KBM-7 (cell line): Measurements from ENCODE around the gene CNDP2.
A peak's percentile ranks its signal among the peaks of the same experiment; 100 is the strongest.

ENCODE experiments used
- DNase-seq: peaks from one replicate; pipeline ENCODE4 v3.0.0-alpha.2; 2015
- in situ Hi-C: fragments of 300-500 bp; cut with MboI; formaldehyde crosslinking; loops from 2 replicates; pipeline ENCODE4 v1.14.3; 2020; ENCODE audit warnings: low sequenced_read_pairs, low pct_unique_long_range_greater_than_20kb, mixed read lengths

Gene CNDP2

DNA sequence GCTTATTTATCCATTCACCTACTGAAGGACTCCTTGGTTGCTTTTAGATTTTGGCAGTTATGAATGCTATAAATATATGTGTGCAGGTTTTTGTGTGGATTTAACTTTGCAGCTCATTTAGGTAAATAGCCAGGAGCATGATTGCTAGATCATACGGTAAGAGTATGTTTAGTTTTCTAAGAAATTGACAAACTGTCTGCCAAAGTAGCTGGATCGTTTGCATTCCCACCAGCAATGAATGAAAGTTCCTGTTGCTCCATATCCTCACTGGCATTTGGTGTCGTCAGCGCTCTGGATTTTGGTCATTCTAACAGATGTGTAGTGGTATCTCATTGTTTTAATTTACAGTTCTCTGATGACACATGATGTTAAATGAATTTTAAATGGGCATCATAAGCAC is 30.4 kb upstream of the CNDP2 start:
- DNase-seq: no peak
- in situ Hi-C loops: no loop called here

DNA sequence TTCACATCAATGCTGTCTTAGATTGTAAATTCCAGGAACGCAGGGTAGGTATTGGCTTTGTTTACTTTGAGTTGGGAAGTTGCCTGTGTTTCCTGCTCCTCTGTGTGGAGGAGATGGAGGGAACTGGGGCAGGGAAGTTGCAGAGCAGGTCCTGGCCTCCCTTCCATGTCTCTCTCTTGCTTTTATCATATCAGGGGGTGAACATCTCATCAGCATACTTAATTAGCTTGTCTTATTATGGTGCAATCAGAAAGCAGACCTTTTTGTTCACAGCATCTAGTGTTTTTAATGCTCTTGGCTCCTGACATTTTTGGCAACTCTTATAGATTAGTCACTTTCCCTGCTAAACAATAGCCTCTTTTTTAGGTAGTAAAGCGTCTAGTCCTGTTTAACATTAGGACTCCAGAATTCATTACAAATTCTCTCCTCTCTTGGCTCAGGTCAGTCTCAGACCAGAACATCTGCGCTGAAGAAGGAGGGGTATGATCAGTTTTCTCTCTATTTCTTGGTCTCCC is 27.6 kb upstream of the CNDP2 start:
- in situ Hi-C loops: no loop called here
- DNase-seq: no peak

DNA sequence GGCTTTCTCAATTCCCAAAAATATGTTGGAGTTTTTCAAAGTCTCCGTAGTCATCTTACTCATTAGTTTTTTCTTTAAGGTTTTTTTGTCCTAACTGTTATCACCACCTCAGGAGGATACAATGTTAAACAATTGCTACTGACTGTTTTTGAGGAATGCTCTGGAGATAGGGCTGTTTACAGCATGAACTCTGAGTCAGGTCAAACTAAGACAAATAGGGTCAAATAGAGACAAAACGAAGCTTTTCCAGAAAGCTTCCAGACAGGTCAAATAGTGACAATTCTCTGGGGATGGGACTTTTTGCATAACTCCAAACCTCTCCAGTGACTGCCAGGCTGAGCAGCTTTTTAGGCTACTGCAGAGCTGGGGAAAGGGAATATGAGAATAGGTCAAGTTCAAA is 23.9 kb upstream of the CNDP2 start:
- in situ Hi-C loops: no loop called here
- DNase-seq: no peak

DNA sequence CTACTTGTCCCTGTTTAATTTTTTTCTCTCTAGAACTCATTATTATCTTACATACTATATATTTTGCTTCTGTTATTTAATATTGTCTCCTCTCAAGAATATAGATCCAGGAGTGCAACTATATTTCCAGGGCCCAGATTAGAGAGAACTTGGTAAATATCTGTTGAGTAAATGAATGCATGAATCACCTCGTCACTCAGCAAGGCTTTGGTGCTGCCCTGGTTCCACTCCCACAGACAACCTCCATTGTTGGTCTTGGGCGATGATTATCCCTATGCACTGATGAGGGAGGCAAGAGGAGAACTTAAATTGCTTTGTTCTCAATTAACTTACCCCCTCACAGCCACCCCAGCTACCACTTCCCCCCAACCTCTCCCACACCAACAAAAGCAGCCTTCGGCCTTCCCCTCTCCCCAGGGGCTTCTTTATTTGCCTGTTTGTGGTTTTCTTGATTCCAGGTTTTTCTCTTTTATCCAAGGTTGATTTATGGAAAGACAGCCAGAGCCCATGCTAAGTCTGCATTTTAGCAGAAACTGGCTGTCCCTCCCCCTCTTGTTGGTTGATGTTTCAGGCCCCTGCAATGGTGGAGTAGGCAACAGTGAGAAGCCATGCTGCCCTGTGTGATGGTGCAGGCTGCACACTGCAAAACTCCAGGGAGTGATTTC is 22.1 kb upstream of the CNDP2 start:
- no peak for DNase-seq
- in situ Hi-C loops: no loop called here

DNA sequence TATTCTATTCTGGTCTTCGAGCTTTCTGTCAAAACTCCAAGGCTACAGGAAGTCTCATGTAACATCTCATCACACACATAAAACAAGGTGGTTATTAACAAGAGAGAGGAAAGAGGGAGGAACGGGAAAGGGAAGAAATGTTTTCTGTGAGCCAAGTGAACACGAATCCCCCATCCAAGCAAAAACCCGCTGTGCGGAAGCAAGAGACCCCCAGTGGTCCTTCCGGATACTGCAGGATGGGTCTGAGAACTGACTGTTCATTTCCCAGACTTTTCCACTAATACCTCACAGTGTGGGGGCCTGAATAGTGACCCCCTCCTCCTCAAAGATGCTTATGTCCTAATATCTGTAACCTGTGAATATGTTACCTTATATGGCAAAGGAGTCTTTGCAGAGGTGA is 20.0 kb upstream of the CNDP2 start:
- in situ Hi-C loops: no loop called here
- DNase-seq: peak; percentile 23

DNA sequence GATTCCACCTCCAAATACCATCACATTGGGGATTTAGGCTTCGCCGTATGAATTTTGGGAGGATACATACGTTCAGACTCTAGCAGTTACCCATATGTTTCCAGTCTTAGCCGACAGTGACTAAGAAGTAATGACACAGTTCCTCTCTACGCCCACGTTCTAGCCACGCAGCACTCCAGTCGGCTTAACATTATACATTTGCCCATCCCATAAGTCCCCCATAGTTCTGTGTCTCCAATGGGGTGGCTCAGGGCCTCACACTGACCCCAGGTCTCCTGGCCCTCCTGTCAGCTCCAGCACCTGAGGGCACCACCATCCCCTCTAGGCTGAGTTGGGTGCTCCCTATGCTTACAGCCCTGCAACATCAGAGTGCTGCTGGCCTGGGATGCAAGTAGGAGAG is 18.4 kb upstream of the CNDP2 start:
- in situ Hi-C loops: no loop called here
- DNase-seq: no peak

DNA sequence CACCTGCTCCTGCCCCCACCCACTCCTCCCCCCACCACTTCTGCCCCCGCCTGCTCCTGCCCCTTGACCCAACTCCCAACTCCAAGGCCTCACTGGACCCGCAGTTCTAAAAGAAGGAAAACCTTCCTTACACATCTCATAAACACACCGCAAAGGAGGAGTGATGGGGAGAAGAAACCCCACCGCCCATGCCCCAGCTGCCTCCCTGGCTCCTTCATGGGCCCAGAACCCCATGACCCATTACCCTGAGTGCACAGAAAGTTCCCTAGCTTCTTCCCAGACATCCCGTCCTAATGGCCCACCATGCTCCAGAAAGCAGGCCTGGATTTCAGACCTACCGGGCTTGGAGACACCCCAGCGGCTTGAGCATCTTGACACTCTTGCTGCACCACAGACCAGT is 17.8 kb upstream of the CNDP2 start:
- in situ Hi-C loops: no loop called here
- DNase-seq: no peak

DNA sequence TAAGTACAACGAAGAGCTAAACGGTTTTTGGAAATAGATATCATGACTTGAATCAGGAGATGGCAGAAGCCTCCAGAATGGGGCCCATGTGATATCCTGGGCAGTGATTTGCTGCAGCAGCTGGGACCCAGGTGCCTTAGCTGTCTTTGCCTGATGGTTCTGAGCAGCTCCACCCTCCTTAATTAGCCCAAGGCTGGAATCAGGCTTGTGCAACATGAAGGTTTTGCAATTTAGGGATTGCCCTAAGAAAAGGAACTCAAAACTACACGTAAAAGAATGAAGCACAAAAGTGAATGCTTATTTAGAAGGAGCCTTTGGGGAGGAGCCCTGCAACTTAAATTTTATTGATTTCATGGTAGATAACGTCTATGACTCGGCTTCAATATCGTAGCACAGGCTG is 17.3 kb upstream of the CNDP2 start:
- DNase-seq: no peak
- in situ Hi-C loops: no loop called here

DNA sequence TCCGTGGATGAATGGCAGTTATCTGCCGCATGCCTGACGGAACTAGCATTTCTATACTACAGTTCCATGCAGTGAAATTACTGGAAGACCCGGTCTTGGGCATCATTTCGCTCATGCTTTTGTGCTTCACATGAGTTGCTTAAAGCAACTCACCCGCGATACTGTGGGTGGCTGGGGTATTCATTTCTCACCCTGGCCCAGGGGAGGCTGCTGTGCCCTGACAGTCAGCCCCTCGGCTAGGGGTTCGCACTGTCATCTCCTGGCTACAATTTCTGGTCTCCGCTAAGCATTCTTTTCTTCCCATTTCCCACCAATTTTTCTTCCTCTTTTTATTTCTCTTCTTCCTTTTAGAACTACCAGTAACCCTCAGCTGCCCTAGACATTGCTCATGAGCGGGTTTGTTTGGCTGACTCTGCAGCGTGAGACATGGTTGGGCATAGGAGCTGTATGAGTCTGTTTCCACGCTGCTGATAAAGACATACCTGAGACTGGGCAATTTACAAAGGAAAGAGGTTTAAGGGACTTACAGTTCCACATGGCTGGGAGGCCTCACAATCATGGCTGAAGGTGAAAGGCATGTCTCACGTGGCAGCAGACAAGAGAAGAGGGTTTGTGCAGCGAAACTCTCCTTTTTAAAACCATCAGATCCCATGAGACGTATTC is 16.5 kb upstream of the CNDP2 start:
- in situ Hi-C loops: no loop called here
- DNase-seq: no peak

DNA sequence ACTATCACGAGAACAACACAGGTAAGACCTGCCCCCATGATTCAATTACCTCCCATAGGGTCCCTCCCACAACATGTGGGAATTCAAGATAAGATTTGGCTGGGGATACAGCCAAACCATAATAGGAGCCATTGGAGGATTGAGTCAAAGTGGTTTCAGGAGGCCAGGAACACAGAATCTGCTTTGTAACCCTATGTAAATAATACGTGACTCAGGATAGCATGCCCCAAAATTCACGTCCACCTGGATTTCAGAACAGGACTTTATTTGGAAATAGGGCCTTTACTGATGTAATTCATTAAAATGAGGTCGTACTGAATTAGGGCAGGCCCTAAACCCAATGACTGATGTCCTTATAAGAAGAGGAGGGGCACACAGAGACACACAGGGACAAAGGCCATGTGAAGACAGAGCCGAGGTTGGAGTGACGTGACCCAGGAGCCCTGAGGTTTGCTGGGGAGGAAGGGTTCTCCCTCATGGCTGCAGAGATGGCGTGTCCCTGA is 16.0 kb upstream of the CNDP2 start:
- in situ Hi-C loops: no loop called here
- no peak for DNase-seq

DNA sequence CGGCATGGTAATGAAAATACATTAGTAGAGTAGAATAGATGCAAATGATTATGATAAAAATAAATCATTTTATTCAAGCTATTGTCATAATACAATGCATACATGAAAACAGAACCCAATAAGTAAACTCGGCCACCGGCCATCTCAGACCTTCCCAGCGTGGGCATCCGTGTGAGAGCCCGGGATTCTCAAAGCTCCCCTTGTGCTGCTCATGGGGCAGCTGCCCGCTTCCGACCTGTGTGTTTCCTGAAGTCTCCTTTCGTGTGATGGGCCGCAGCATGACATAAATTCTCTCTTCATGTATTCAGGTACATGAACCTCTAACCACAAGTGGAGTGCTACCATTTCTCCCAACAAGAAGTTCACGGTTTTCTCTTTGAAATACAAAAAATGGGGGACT is 13.5 kb upstream of the CNDP2 start:
- no peak for DNase-seq
- in situ Hi-C loops: no loop called here

DNA sequence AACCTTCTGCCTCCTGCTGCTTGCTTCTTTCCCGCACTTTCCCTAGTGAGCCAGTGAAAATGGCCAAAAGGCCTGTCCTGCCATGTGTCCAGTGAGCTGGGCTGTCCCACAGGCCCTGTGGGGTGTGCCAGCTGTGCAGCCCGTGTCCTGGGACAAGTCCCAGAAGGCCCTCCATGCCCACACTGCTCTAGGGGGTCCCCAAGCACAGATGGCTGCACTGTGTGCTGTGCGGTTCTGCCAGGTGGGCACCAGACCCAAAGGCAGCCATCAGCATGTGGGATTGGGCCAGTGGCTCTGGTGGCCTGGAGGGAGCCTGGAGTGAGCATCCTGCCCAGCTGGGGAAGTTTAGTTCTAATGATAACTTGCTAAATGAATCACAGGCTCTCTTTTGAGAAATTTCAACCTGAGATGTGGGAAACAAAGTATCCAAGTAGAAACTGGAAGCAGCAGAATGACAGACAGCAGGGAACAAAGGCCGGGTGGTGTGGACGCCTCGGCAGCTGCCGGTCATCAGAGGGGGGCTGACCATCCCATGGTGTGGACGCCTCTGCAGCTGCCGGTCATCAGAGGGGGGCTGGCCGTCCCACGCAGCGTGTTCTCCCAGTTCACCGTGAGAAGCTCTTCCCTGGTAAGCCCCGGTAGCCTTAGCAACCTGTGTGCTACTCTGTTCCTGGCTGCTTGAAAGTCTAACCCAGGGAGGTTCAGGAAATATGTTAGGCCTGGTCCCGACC is 9.9 kb upstream of the CNDP2 start:
- in situ Hi-C loops: no loop called here
- no peak for DNase-seq

DNA sequence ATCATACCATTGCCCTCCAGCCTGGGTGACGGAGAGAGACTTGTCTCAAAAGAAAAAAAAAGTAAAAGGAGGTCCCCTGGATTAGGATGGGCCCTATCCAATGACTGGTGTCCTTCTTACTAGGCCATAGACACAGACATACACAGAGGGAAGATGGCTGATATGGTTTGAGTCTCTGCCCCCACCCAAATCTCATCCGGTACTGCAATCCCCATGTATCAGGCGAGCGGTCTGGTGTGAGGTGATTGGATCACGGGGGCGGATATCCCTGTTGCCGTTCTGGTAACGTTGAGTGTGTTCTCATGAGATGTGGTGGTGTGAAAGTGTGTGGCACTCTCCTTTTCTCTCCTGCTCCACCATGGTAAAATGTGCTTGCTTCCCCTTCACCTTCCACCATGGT is 7.8 kb upstream of the CNDP2 start:
- no peak for DNase-seq
- in situ Hi-C loops: no loop called here

DNA sequence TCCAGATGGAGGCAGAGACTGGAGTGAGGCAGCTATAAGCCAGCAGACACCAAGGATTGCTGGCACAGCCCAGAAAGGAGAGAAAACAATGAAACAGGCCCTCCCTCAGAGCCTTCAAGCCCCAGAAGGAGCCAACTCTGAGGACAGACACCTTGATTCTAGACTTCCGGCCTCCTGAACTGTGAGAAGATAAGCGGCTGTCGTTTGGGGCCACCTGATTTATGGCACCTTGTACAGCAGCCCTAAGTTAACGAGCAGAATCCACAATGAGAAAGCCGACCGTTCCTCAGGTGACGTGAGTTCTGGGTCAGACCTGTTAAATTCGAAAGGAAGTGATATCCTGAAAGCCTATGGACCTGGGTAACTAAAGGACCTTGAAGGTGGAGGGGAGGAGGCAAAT is 7.3 kb upstream of the CNDP2 start:
- no peak for DNase-seq
- in situ Hi-C loops: no loop called here

DNA sequence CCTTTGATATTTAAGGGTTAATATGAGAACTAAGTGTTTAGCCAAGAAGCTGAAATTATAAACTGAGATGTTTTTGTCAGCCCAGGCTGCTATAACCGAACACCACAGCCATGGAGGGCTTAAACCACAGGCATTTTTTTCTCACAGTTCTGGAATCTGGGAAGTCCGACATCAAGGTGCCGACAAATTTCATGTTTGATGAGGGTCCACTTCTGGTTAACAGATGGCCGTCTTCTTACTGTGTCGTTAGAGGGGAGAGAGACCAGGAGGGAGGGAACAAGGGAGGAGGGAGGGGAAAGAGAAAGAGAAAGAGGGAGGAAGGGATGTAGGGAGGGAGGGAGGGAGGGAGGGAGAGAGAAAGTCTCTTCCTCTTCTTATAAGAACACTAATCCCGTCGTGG is 6.5 kb upstream of the CNDP2 start:
- in situ Hi-C loops: no loop called here

DNA sequence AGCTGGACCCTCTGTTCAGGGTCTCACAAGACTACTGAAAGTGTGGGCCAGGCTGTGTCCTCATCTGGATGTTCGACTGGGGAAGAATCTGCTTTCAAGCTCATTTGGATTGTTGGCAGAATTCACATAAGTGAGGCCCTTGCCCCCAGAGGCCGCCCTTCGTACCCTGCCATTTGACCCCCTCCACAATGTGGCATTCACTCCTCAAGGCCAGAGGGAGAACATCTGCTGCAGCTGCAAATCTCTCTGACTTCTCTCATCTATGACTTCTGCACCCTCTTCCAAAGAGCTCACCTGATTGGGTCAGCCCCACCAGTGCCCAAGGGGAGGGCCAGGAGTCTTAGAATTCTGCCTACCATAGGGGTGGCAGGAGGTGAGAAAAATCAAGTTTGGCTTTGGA is 3.9 kb upstream of the CNDP2 start:
- DNase-seq: no peak
- in situ Hi-C loops: no loop called here

More for the DNA sequence above, 6.5 kb upstream of the CNDP2 start:
- DNase-seq: no peak

DNA sequence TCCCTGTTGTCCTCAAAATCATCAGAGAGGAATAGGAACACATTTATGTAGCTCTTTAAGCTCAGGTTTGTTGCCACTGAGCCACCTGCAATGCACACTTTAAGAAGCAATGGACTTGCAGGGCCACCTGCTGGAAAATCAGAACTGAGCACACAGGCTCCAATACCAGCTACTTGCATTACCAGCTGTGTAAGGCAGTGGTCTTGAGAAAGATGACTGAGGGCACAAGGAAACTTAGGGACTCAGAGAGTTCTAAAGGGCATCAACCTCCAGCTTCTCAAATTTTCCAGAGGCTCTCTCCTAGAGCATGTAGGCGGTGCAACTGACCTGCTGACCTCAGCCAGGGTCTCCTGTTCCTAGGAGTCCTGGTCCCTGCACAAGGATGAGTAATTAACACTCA is 2.5 kb upstream of the CNDP2 start:
- in situ Hi-C loops: no loop called here

DNA sequence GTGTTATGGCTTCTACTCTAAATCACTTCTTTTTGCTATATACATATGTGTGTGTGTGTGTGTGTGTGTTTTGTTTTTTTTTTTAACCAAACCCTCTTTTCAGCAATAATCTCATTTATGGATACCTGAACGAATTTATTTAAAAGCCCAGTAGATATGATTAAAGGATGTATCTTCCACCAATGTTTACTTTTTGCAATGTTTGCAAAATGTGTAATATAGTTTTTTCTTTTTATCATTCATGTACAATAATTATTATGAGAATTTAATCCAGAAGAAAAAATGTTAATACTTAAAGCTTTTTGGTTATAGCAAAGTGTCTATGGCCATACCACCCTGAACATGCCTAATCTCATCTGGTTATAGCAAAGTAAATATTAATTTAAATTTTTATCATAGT is 1.6 kb upstream of the CNDP2 start:
- DNase-seq: no peak
- in situ Hi-C loops: no loop called here

More for the DNA sequence above, 2.5 kb upstream of the CNDP2 start:
- peak; percentile 51 for DNase-seq

DNA sequence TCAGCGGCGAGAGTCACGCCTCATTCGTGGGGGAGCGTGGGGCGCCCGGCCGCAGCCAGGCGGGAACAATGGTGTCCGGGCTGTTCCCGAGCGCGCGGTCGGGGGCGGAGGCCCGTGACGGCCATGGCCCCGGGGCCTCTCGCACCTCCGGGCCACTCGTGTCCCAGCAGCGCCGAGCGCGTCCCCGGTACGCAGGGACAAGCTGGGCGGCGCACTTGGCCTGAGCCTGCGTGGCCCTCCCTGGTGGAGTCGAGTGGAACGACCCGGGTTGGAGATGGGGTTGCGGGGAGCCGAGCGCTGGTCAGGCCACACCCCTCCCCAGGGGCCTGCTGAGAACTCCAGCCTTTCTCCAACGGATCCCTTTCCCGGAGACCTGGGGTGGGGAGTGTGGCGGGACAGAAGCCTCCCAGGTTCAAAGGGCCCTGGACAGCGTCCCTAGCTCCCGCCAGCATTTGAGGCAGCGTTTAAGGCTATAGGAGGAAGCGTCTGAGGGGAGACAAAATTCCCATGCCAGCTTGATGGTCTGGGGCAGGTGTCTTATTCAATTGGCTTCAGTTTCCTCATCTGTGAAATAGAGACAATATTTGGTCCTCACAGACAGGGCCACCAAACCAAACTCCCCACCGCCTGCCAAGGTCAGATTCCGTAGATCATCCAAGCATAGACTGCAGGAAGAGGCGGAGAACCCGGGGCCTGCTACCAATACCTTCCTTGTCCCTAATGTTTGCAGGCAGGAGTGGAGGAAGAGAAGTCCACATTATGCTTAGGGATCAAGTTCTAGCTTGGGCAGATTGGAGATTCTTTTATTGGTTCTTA is 553 bp downstream of the CNDP2 start:
- peak; percentile 14 for DNase-seq
- in situ Hi-C loops: no loop called here

DNA sequence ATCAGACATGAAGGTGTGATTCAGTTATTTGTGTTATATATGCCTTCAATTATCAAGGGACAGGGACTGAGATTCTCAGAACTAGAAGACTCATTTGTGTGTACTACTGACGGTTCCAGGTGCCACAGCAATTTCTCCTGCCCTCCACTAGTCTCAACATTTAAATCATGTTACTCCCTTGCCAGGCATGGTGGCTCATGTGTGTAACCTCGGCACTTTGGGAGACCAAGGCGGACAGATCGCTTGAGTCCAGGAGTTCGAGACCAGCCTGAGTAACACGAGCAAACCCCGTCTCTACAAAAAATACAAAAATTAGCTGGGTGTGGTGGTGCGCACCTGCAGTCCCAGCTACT is 1.1 kb downstream of the CNDP2 start:
- DNase-seq: no peak
- in situ Hi-C loops: no loop called here
